H1 (cell line): ENCODE data around the gene SIPA1L3. TPM values are rescaled to one million over a fixed set of nuclear protein-coding genes. Genes with fewer than 3 reads are reported as not detected.
A peak's percentile ranks its signal among the peaks of the same experiment; 100 is the strongest.

Source experiments
- CTCF ChIA-PET: fragments of 300-600 bp; sonication (Branson Sonifier 250); formaldehyde crosslinking; loops from one replicate; lab custom pipeline; 2021; ENCODE audit not compliant: partially characterized antibody; lab: Charles Lee
- POLR2A ChIA-PET: fragments of 300-600 bp; sonication (Branson Sonifier 250); formaldehyde crosslinking; loops from one replicate; lab custom pipeline; 2021; ENCODE audit warnings: inconsistent platforms; ENCODE audit not compliant: partially characterized antibody; lab: Charles Lee
- DNase-seq, 2 experiments: peaks; one replicate each; pipeline versions ENCODE4 v3.0.0 to v3.0.0-alpha.2; 2010 to 2022; ENCODE audit warnings: low spot score in 2 of 2, low read depth in 1 of 2, mixed read lengths in 1 of 2
- FAIRE-seq: peaks from 2 replicates; lab custom pipeline; 2011; peaks lifted over from hg19 to GRCh38; lab: Jason Lieb, UNC
- H2AFZ ChIP-seq: 2 replicates; pipeline ENCODE4 v1.8.1; 2012; ENCODE audit warnings: low read length, inconsistent platforms
- H2AK5ac ChIP-seq: 2 replicates; pipeline ENCODE4 v1.6.1; 2013; ENCODE audit warnings: low read depth, low read length
- H2BK120ac ChIP-seq: replicated peaks from 2 replicates; pipeline ENCODE3; 2013; ENCODE audit warnings: low read depth, low read length, inconsistent platforms
- H2BK12ac ChIP-seq: 2 replicates; pipeline ENCODE4 v1.6.1; 2013; ENCODE audit warnings: low read depth, low read length
- H2BK15ac ChIP-seq: 2 replicates; pipeline ENCODE4 v1.6.1; 2013; ENCODE audit warnings: low read length
- H2BK20ac ChIP-seq: 2 replicates; pipeline ENCODE4 v1.6.1; 2013; ENCODE audit warnings: low read length
- H2BK5ac ChIP-seq: 2 replicates; pipeline ENCODE4 v1.6.1; 2013; ENCODE audit warnings: low read depth, low read length
- H3K14ac ChIP-seq: 2 replicates; pipeline ENCODE4 v1.6.1; 2013; ENCODE audit warnings: inconsistent platforms; ENCODE audit not compliant: insufficient read length
- H3K18ac ChIP-seq: 2 replicates; pipeline ENCODE4 v1.6.1; 2013; ENCODE audit warnings: low read length; ENCODE audit errors: extremely low read depth
- H3K23ac ChIP-seq: 2 replicates; pipeline ENCODE4 v1.6.1; 2013; ENCODE audit warnings: inconsistent platforms; ENCODE audit not compliant: insufficient read length
- H3K23me2 ChIP-seq: 2 replicates; pipeline ENCODE4 v1.6.1; 2013; ENCODE audit warnings: low read depth, low read length
- H3K27ac ChIP-seq: 2 replicates; pipeline ENCODE4 v1.6.1; 2011; ENCODE audit warnings: low read depth, low read length, inconsistent platforms
- H3K27me3 ChIP-seq, 4 experiments: replicated peaks in 1 of 4; 1 replicate in 1 of 4; 2 replicates in 3 of 4; pipeline versions ENCODE4 v1.6.1 to v1.8.1; 2011 to 2013; ENCODE audit warnings: low read length in 3 of 4, mild to moderate bottlenecking in 3 of 4, inconsistent platforms in 2 of 4, mixed read lengths in 2 of 4, moderate library complexity in 1 of 4; ENCODE audit not compliant: control insufficient read depth in 3 of 4, insufficient read depth in 3 of 4; ENCODE audit errors: extremely low read depth in 1 of 4
- H3K36me3 ChIP-seq, 4 experiments: 2 replicates each; pipeline versions ENCODE4 v1.6.1 to v1.8.1; 2011 to 2013; ENCODE audit warnings: mild to moderate bottlenecking in 4 of 4, low read length in 3 of 4, moderate library complexity in 2 of 4, control low read depth in 1 of 4, inconsistent platforms in 1 of 4; ENCODE audit not compliant: insufficient read depth in 4 of 4, control insufficient read depth in 2 of 4
- H3K4ac ChIP-seq: replicated peaks from 2 replicates; pipeline ENCODE3; 2013; ENCODE audit warnings: low read length, low read depth, mixed read lengths, inconsistent platforms; ENCODE audit not compliant: insufficient read length
- H3K4me1 ChIP-seq, 4 experiments: replicated peaks in 1 of 4; 1 replicate in 1 of 4; 2 replicates in 3 of 4; pipeline versions ENCODE4 v1.6.1 to v1.8.1; 2011 to 2013; ENCODE audit warnings: low read length in 3 of 4, inconsistent platforms in 2 of 4, mixed read lengths in 1 of 4; ENCODE audit not compliant: insufficient read depth in 4 of 4, control insufficient read depth in 3 of 4
- H3K4me2 ChIP-seq, 2 experiments: 2 replicates each; pipeline versions ENCODE4 v1.6.1 to v1.8.1; 2011 to 2013; ENCODE audit warnings: low read depth in 2 of 2, low read length in 2 of 2, control low read depth in 1 of 2, inconsistent platforms in 1 of 2, mild to moderate bottlenecking in 1 of 2; ENCODE audit not compliant: insufficient read depth in 1 of 2
- H3K4me3 ChIP-seq, 4 experiments: fragments of 200-600, 300-600 bp in 1 of 4; sonication (generic), shearing (Covaris generic), sonication (Bioruptor Twin) in 1 of 4; 2 replicates each; pipeline versions ENCODE4 v1.5.1 to v1.8.1; 2011 to 2016; ENCODE audit warnings: low read length in 4 of 4, low read depth in 3 of 4, control low read depth in 2 of 4, inconsistent platforms in 2 of 4, mild to moderate bottlenecking in 2 of 4, mixed read lengths in 1 of 4, moderate library complexity in 1 of 4; ENCODE audit not compliant: insufficient read depth in 2 of 4; ENCODE audit errors: extremely low read depth in 1 of 4
- H3K56ac ChIP-seq: replicated peaks from 2 replicates; pipeline ENCODE3; 2013; ENCODE audit warnings: low read depth, mild to moderate bottlenecking, mixed read lengths, low read length, inconsistent platforms; ENCODE audit not compliant: insufficient read length
- H3K79me1 ChIP-seq: 2 replicates; pipeline ENCODE4 v1.6.1; 2013; ENCODE audit warnings: low read depth, low read length, control low read depth
- H3K79me2 ChIP-seq, 2 experiments: 2 replicates each; pipeline versions ENCODE4 v1.6.1 to v1.8.1; 2012 to 2013; ENCODE audit warnings: low read length in 2 of 2, mild to moderate bottlenecking in 2 of 2, inconsistent platforms in 1 of 2; ENCODE audit not compliant: insufficient read depth in 2 of 2, control insufficient read depth in 1 of 2
- H3K9ac ChIP-seq, 4 experiments: replicated peaks in 1 of 4; 1 replicate in 1 of 4; 2 replicates in 3 of 4; pipeline versions ENCODE4 v1.6.1 to v1.8.1; 2011 to 2013; ENCODE audit warnings: low read depth in 3 of 4, low read length in 3 of 4, control low read depth in 2 of 4, mild to moderate bottlenecking in 2 of 4, moderate library complexity in 2 of 4, inconsistent platforms in 1 of 4; ENCODE audit errors: extremely low read depth in 1 of 4
- H3K9me3 ChIP-seq, 2 experiments: 2 replicates each; pipeline versions ENCODE4 v1.6.1 to v1.8.1; 2012 to 2013; ENCODE audit warnings: mild to moderate bottlenecking in 2 of 2, moderate library complexity in 2 of 2, control low read depth in 1 of 2, inconsistent platforms in 1 of 2, low read depth in 1 of 2, low read length in 1 of 2, mixed read lengths in 1 of 2; ENCODE audit not compliant: insufficient read depth in 2 of 2
- H4K20me1 ChIP-seq, 2 experiments: replicated peaks in 1 of 2; 2 replicates each; pipeline versions ENCODE3 to v1.8.1; 2011 to 2013; ENCODE audit warnings: inconsistent platforms in 2 of 2, low read length in 2 of 2, mild to moderate bottlenecking in 1 of 2; ENCODE audit not compliant: insufficient read depth in 2 of 2, control insufficient read depth in 1 of 2
- H4K5ac ChIP-seq: 2 replicates; pipeline ENCODE4 v1.6.1; 2013; ENCODE audit warnings: low read length, low read depth, mixed read lengths, inconsistent platforms; ENCODE audit not compliant: insufficient read length
- H4K8ac ChIP-seq: 2 replicates; pipeline ENCODE4 v1.8.0; 2013; ENCODE audit warnings: mild to moderate bottlenecking, moderate library complexity, low read length, inconsistent platforms; ENCODE audit not compliant: insufficient read depth; ENCODE audit errors: extremely low read depth
- H4K91ac ChIP-seq: replicated peaks from 2 replicates; pipeline ENCODE3; 2013; ENCODE audit warnings: low read length, mixed read lengths, inconsistent platforms; ENCODE audit not compliant: insufficient read length
- POLR2A ChIP-seq, 2 experiments: IDR thresholded peaks; 1 replicate in 1 of 2; 2 replicates in 1 of 2; pipeline ENCODE4 v1.6.1; 2011; ENCODE audit warnings: low read depth in 2 of 2, low read length in 2 of 2, mild to moderate bottlenecking in 2 of 2; ENCODE audit errors: control extremely low read depth in 1 of 2
- POU5F1 ChIP-seq: IDR thresholded peaks from 2 replicates; pipeline ENCODE4 v1.6.1; 2011; ENCODE audit warnings: low read depth, mild to moderate bottlenecking, low read length, moderate library complexity
- SIN3A ChIP-seq, 2 experiments: IDR thresholded peaks in 1 of 2; conservative IDR thresholded peaks in 1 of 2; 2 replicates each; pipeline ENCODE4 v1.6.1; 2011 to 2012; ENCODE audit warnings: low read length in 2 of 2, improper control_type of control experiment in 1 of 2, low read depth in 1 of 2, mild to moderate bottlenecking in 1 of 2
- ZNF274 ChIP-seq: IDR thresholded peaks from 2 replicates; pipeline ENCODE4 v1.7.0; 2012; ENCODE audit warnings: low read length, borderline replicate concordance; ENCODE audit errors: extremely low read depth
- WGBS, 2 experiments: shearing (Covaris generic) in 1 of 2; methylation state at CpG; one replicate each; pipeline versions ENCODE4 v1.1.6 to v1.1.7; 2013 to 2015; ENCODE audit warnings: low lambda C conversion rate in 2 of 2, mixed read lengths in 2 of 2, inconsistent platforms in 1 of 2, low coverage in 1 of 2, missing lambda C conversion rate in 1 of 2; ENCODE audit not compliant: insufficient replicate concordance in 2 of 2, insufficient coverage in 1 of 2, insufficient read length in 1 of 2; ENCODE audit errors: extremely low coverage in 1 of 2, missing lambda C conversion rate in 1 of 2; 5-methylcytosine and 5-hydroxymethylcytosine counted together
- polyA plus RNA-seq, 7 experiments: library from polyadenylated mRNA; depleted of rRNA in 3 of 7; stranded (reverse) in 5 of 7; unstranded in 2 of 7; fragments of >200 nt in 5 of 7; fragments of 200-250 nt in 2 of 7; gene quantifications; 1 replicate in 5 of 7; 2 replicates in 1 of 7; 4 replicates in 1 of 7; pipeline versions ENCODE4 v1.2.1 to v1.2.3, GENCODE V29; 2011 to 2013; ENCODE audit warnings: missing spikeins in 2 of 7, mixed read lengths in 2 of 7
- total RNA-seq: library from RNA; stranded (reverse); fragmentation: NEBNext Ultra II Directional; extraction: Animal tissue kit (Norgen Biotek cat#: 25700); gene quantifications from 2 replicates; pipeline ENCODE4 v1.2.1, GENCODE V29; 2021

SIPA1L3 gene
- total and polyA plus RNA-seq, 2 of the 8 experiments (the other 6 are each of a cell fraction or from before 2014, with no cell fraction given): 15.0 to 54.9 TPM

DNA sequence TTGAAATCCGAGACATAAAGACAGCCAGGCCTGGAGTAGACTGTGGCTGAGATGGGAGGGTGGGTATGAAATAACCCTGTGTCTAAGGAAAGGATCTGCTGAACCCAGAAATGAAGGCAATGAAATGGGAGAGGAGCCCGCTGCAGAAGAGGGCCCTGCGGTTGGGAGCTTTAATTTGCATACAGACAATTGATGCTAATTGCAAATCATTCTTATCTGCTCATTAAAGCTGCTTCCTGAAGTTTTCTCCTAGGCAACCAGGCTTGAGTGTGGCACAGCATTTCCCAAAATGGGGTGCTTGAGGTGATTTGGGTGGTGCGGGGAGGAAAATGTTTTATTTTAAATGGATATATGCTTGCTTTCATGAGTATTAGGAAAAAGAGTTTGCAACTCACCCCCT is 261.6 kb downstream of the SIPA1L3 start:
- Histone ChIP-seq H3K23ac (no peak overlapping the region), H3K9ac (no peak overlapping the region), H2BK12ac (no peak overlapping the region), H3K4me1 (peaks cover 2 to 10% (median 4%) of the 10 kb centered on the region in 4 experiments), H3K36me3 (peaks cover 4 to 12% (median 10%) of the 10 kb centered on the region in 4 experiments; a peak in 5 of 8 replicates), H2BK120ac (no peak overlapping the region), H2BK20ac (no peak overlapping the region), H3K79me2 (no peaks in the 10 kb centered on the region), H3K27me3 (no peaks in the 10 kb centered on the region), H3K9me3 (no peaks in the 10 kb centered on the region), H3K14ac (no peak overlapping the region), H3K18ac (no peak overlapping the region; the same call in 1 of the 2 replicates), H3K27ac (no peak overlapping the region), H3K4me2 (peak overlapping the region; percentile 27 to 30; a peak in 3 of 4 replicates), H3K23me2 (no peaks in the 10 kb centered on the region; the same call in 1 of the 2 replicates), H3K79me1 (no peaks in the 10 kb centered on the region), H2BK15ac (no peak overlapping the region), H3K56ac (no peak overlapping the region), H4K8ac (no peak overlapping the region), H4K5ac (no peak overlapping the region), H3K4me3 (0 out of 8 replicates have a peak overlapping the region, but pooled peaks of 1 of the 4 experiments have one; percentile 10), H2AFZ (no peak overlapping the region), H2AK5ac (no peak overlapping the region), H2BK5ac (no peak overlapping the region), H4K91ac (no peak overlapping the region), H3K4ac (no peak overlapping the region), H4K20me1 (no peaks in the 10 kb centered on the region)
- FAIRE-seq (peak; percentile 60), DNase-seq (no peak)
- 44 to 100% methylated on average over 1 to 4 of the region's 4 CpGs for WGBS, 2 experiments
- POLR2A ChIA-PET: no interaction called here
- CTCF ChIA-PET: interaction anchor here (1.3 to 2.4 kb wide), 4 partner anchors 19 to 74 kb away, joined by 3 to 10 read pairs (median 5); no protein-coding TSS in a partner anchor
- TF ChIP-seq POLR2A (IDR thresholded peaks at IDR 0.05; ENCODE audit: control extremely low read depth in 1 of 2, low read depth in 2 of 2, low read length in 2 of 2) (no peak), POU5F1 (no peak), SIN3A (conservative IDR thresholded peaks at IDR 0.05 in 1 of 2, IDR thresholded peaks at IDR 0.05 in 1 of 2; ENCODE audit: low read depth in 1 of 2, low read length in 2 of 2) (no peak), ZNF274 (no peak)
